CD4-positive, alpha-beta T cell treated with Interleukin-21 for 1 hour (primary cell): Measurements from ENCODE around the gene DTYMK.

Source experiments
- DNase-seq: peaks from one replicate; pipeline ENCODE4 v3.0.0-alpha.2; 2020

DTYMK gene

GRCh38 chr2:241703032-241703604 is 16.5 kb upstream of the DTYMK start:
- no peak for DNase-seq

- DNase-seq: peak; percentile 88
These were observed 15.8 kb upstream of the DTYMK start for GRCh38 chr2:241702155-241703031.

- DNase-seq: peak; percentile 96
These were observed 15.0 kb upstream of the DTYMK start, which contains the start of gene ING5 for GRCh38 chr2:241701399-241702154. ING5 (plus strand) TSS chr2:241702039; CDS start chr2:241702066, 27 bp downstream.

- DNase-seq: no peak
These were observed 14.5 kb upstream of the DTYMK start for GRCh38 chr2:241701149-241701398.

- no peak for DNase-seq
These were observed 9.0 kb upstream of the DTYMK start for GRCh38 chr2:241695651-241696050.

GRCh38 chr2:241692448-241692847 is 5.8 kb upstream of the DTYMK start:
- no peak for DNase-seq

GRCh38 chr2:241690202-241690717 is 3.6 kb upstream of the DTYMK start:
- no peak for DNase-seq

GRCh38 chr2:241689306-241689705 is 2.7 kb upstream of the DTYMK start:
- no peak for DNase-seq

GRCh38 chr2:241686324-241686649 is 328 bp downstream of the DTYMK start:
- no peak for DNase-seq

- no peak for DNase-seq
These were observed 5.6 kb downstream of the DTYMK start for GRCh38 chr2:241680827-241681599.

GRCh38 chr2:241680044-241680443 is 6.6 kb downstream of the DTYMK start:
- DNase-seq: no peak

- DNase-seq: no peak
These were observed 7.7 kb downstream of the DTYMK start for GRCh38 chr2:241678784-241679540.

GRCh38 chr2:241678307-241678706 is 8.3 kb downstream of the DTYMK start:
- DNase-seq: no peak

GRCh38 chr2:241677392-241677791 is 9.2 kb downstream of the DTYMK start:
- DNase-seq: no peak

- no peak for DNase-seq
These were observed 9.9 kb downstream of the DTYMK start for GRCh38 chr2:241676665-241677064.

- DNase-seq: no peak
These were observed 10.7 kb downstream of the DTYMK start for GRCh38 chr2:241675885-241676284.

- DNase-seq: no peak
These were observed 12.6 kb downstream of the DTYMK start for GRCh38 chr2:241673797-241674725.

GRCh38 chr2:241673189-241673663 is 13.4 kb downstream of the DTYMK start:
- no peak for DNase-seq

GRCh38 chr2:241672243-241673188 is 14.1 kb downstream of the DTYMK start:
- DNase-seq: no peak
